ENCODE results near the gene TSEN2. TPM values are rescaled to one million over a fixed set of nuclear protein-coding genes. Genes with fewer than 3 reads are reported as not detected.
A peak's percentile ranks its signal among the peaks of the same experiment; 100 is the strongest.

Gene TSEN2
- polyA plus RNA-seq, 1 experiment: 11.0 TPM

- Histone ChIP-seq H3K9me3 (ENCODE audit: control insufficient read depth, insufficient read depth, low read length) (no peaks in the 10 kb centered on the region), H3K4me3 (ENCODE audit: low read depth, low read length) (no peak overlapping the region), H3K27ac (ENCODE audit: low read depth, low read length) (peak overlapping the region; percentile 43), H3K27me3 (ENCODE audit: control insufficient read depth, insufficient read depth, low read length) (no peaks in the 10 kb centered on the region)
- DNase-seq (ENCODE audit: low read depth, low spot score): no peak
- ChIA-PET CTCF (interaction anchor here (1.7 to 1.9 kb wide), 2 partner anchors 30 to 374 kb away, joined by 6 to 7 read pairs; no protein-coding TSS in a partner anchor), POLR2A (no interaction called here)
- no peak for TF ChIP-seq CTCF (IDR thresholded peaks at IDR 0.05; ENCODE audit: low read depth, low read length)
These were observed 25.2 kb downstream of the TSEN2 start for GRCh38 chr3:12509466-12509865.

GRCh38 chr3:12512534-12513118 lies 28.3 kb downstream of the TSEN2 start:
- H3K27me3 ChIP-seq (ENCODE audit: control insufficient read depth, insufficient read depth, low read length): no peaks in the 10 kb centered on the region
- no peak overlapping the region for H3K27ac ChIP-seq (ENCODE audit: low read depth, low read length)
- TF ChIP-seq CTCF (IDR thresholded peaks at IDR 0.05; ENCODE audit: low read depth, low read length): no peak
- CTCF ChIA-PET: interaction anchor here (1.3 kb wide), 1 partner anchor 377 kb away, joined by 3 read pairs; no protein-coding TSS in a partner anchor
- no peak overlapping the region for H3K4me3 ChIP-seq (ENCODE audit: low read depth, low read length)
- DNase-seq (ENCODE audit: low read depth, low spot score): no peak
- POLR2A ChIA-PET: no interaction called here
- no peaks in the 10 kb centered on the region for H3K9me3 ChIP-seq (ENCODE audit: control insufficient read depth, insufficient read depth, low read length)

- TF ChIP-seq CTCF (IDR thresholded peaks at IDR 0.05; ENCODE audit: low read depth, low read length): no peak
- no peak for DNase-seq (ENCODE audit: low read depth, low spot score)
- Histone ChIP-seq H3K4me3 (ENCODE audit: low read depth, low read length) (no peak overlapping the region), H3K9me3 (ENCODE audit: control insufficient read depth, insufficient read depth, low read length) (no peaks in the 10 kb centered on the region), H3K27ac (ENCODE audit: low read depth, low read length) (no peak overlapping the region), H3K27me3 (ENCODE audit: control insufficient read depth, insufficient read depth, low read length) (no peaks in the 10 kb centered on the region)
- CTCF ChIA-PET: interaction anchor here (1.3 kb wide), 1 partner anchor 378 kb away, joined by 3 read pairs; no protein-coding TSS in a partner anchor
- POLR2A ChIA-PET: no interaction called here
These were observed 29.6 kb downstream of the TSEN2 start for GRCh38 chr3:12513694-12514446.

- Histone ChIP-seq H3K27ac (ENCODE audit: low read depth, low read length) (no peak overlapping the region), H3K9me3 (ENCODE audit: control insufficient read depth, insufficient read depth, low read length) (no peaks in the 10 kb centered on the region), H3K4me3 (ENCODE audit: low read depth, low read length) (no peak overlapping the region), H3K27me3 (ENCODE audit: control insufficient read depth, insufficient read depth, low read length) (no peaks in the 10 kb centered on the region)
- no peak for TF ChIP-seq CTCF (IDR thresholded peaks at IDR 0.05; ENCODE audit: low read depth, low read length)
- CTCF ChIA-PET: no interaction called here
- no peak for DNase-seq (ENCODE audit: low read depth, low spot score)
- POLR2A ChIA-PET: no interaction called here
These were observed 31.4 kb downstream of the TSEN2 start for GRCh38 chr3:12515631-12516030.

GRCh38 chr3:12516873-12517272 lies 32.6 kb downstream of the TSEN2 start:
- CTCF ChIA-PET: no interaction called here
- POLR2A ChIA-PET: interaction anchor here (0.7 kb wide), 1 partner anchor 60 kb away, joined by 3 read pairs; no protein-coding TSS in a partner anchor

More at GRCh38 chr3:12516873-12517272, 32.6 kb downstream of the TSEN2 start:
- H3K4me3 ChIP-seq (ENCODE audit: low read depth, low read length): no peak overlapping the region
- no peaks in the 10 kb centered on the region for H3K9me3 ChIP-seq (ENCODE audit: control insufficient read depth, insufficient read depth, low read length)
- no peaks in the 10 kb centered on the region for H3K27me3 ChIP-seq (ENCODE audit: control insufficient read depth, insufficient read depth, low read length)
- TF ChIP-seq CTCF (IDR thresholded peaks at IDR 0.05; ENCODE audit: low read depth, low read length): no peak
- no peak for DNase-seq (ENCODE audit: low read depth, low spot score)
- no peak overlapping the region for H3K27ac ChIP-seq (ENCODE audit: low read depth, low read length)
